ENCODE data around the gene DEUP1. TPM values are rescaled to one million over a fixed set of nuclear protein-coding genes. Genes with fewer than 3 reads are reported as not detected.

DEUP1 gene
- total RNA-seq, 2 experiments from 2014 or later: not detected

GRCh38 chr11:93361435-93361834, 30.9 kb downstream of the DEUP1 start:
- Histone ChIP-seq H3K4me2 (ENCODE audit: low read length) (no peak overlapping the region), H3K27ac (ENCODE audit: low read depth, low read length, poor library complexity, severe bottlenecking) (no peak overlapping the region), H3K4me3 (ENCODE audit: low read depth, low read length, poor library complexity, severe bottlenecking) (no peak overlapping the region), H3K4me1 (ENCODE audit: insufficient read depth, low read length, poor library complexity, severe bottlenecking) (no peaks in the 10 kb centered on the region), H3K9me2 (ENCODE audit: insufficient read depth, low read length) (peaks cover 3% of the 10 kb centered on the region; the same call in 1 of the 2 replicates), H2AFZ (ENCODE audit: low read length) (no peak overlapping the region), H3K36me3 (ENCODE audit: insufficient read depth, low read length) (no peaks in the 10 kb centered on the region), H4K20me1 (ENCODE audit: insufficient read depth, low read length) (no peaks in the 10 kb centered on the region), H3K9me3 (ENCODE audit: low read length) (0 out of 2 replicates have a peak, but pooled peaks cover 7% of the 10 kb centered on the region), H3K79me2 (ENCODE audit: insufficient read depth, low read depth, low read length) (no peaks in the 10 kb centered on the region)
- no TSS peak for BruUV-seq (replicated peaks)
- POLR2A ChIA-PET: interaction anchor here (0.6 to 0.8 kb wide), 3 partner anchors 31 to 179 kb away, joined by 3 read pairs; no protein-coding TSS in a partner anchor
- no peak for DNase-seq (ENCODE audit: low spot score)
- peak; percentile 44; the same call in 1 of the 2 replicates for TF ChIP-seq CTCF (conservative IDR thresholded peaks at IDR 0.05; ENCODE audit: low read length)
- TF ChIP-seq EZH2phosphoT487 (IDR thresholded peaks at IDR 0.05; ENCODE audit: borderline replicate concordance, low read depth, low read length): no peak
- intact Hi-C loops (cut with micrococcal nuclease; ENCODE audit: unreplicated experiment): no loop called here
- CTCF ChIA-PET (ENCODE audit: unreplicated experiment): no interaction called here

- no TSS peak for BruUV-seq (replicated peaks)
- ChIA-PET CTCF (ENCODE audit: unreplicated experiment) (no interaction called here), POLR2A (interaction anchor here (1.3 kb wide), 1 partner anchor 14 kb away, joined by 5 read pairs; no protein-coding TSS in a partner anchor)
- Histone ChIP-seq H3K4me2 (ENCODE audit: low read length) (no peak overlapping the region), H3K79me2 (ENCODE audit: insufficient read depth, low read depth, low read length) (no peaks in the 10 kb centered on the region), H3K27ac (ENCODE audit: low read depth, low read length, poor library complexity, severe bottlenecking) (no peak overlapping the region), H3K4me3 (ENCODE audit: low read depth, low read length, poor library complexity, severe bottlenecking) (no peak overlapping the region), H3K9me3 (ENCODE audit: low read length) (0 out of 2 replicates have a peak, but pooled peaks cover 3% of the 10 kb centered on the region), H2AFZ (ENCODE audit: low read length) (no peak overlapping the region), H4K20me1 (ENCODE audit: insufficient read depth, low read length) (no peaks in the 10 kb centered on the region), H3K9me2 (ENCODE audit: insufficient read depth, low read length) (no peaks in the 10 kb centered on the region), H3K4me1 (ENCODE audit: insufficient read depth, low read length, poor library complexity, severe bottlenecking) (no peaks in the 10 kb centered on the region), H3K36me3 (ENCODE audit: insufficient read depth, low read length) (no peaks in the 10 kb centered on the region)
- intact Hi-C loops (cut with micrococcal nuclease; ENCODE audit: unreplicated experiment): no loop called here
- TF ChIP-seq EZH2phosphoT487 (IDR thresholded peaks at IDR 0.05; ENCODE audit: borderline replicate concordance, low read depth, low read length): no peak
- TF ChIP-seq CTCF (conservative IDR thresholded peaks at IDR 0.05; ENCODE audit: low read length): no peak
- no peak for DNase-seq (ENCODE audit: low spot score)
Observed at GRCh38 chr11:93368022-93368421, 37.5 kb downstream of the DEUP1 start.

GRCh38 chr11:93370260-93370659, 39.7 kb downstream of the DEUP1 start:
- no peaks in the 10 kb centered on the region for H4K20me1 ChIP-seq (ENCODE audit: insufficient read depth, low read length)
- H3K9me3 ChIP-seq (ENCODE audit: low read length): 0 out of 2 replicates have a peak, but pooled peaks cover 3% of the 10 kb centered on the region
- H3K79me2 ChIP-seq (ENCODE audit: insufficient read depth, low read depth, low read length): no peaks in the 10 kb centered on the region
- no peaks in the 10 kb centered on the region for H3K9me2 ChIP-seq (ENCODE audit: insufficient read depth, low read length)
- ChIA-PET POLR2A (interaction anchor here (0.6 kb wide), 1 partner anchor 290 kb away, joined by 4 read pairs; no protein-coding TSS in a partner anchor), CTCF (ENCODE audit: unreplicated experiment) (no interaction called here)
- BruUV-seq (replicated peaks): no TSS peak
- TF ChIP-seq EZH2phosphoT487 (IDR thresholded peaks at IDR 0.05; ENCODE audit: borderline replicate concordance, low read depth, low read length) (no peak), CTCF (conservative IDR thresholded peaks at IDR 0.05; ENCODE audit: low read length) (no peak)
- H3K4me2 ChIP-seq (ENCODE audit: low read length): no peak overlapping the region
- no peak overlapping the region for H3K27ac ChIP-seq (ENCODE audit: low read depth, low read length, poor library complexity, severe bottlenecking)
- intact Hi-C loops (cut with micrococcal nuclease; ENCODE audit: unreplicated experiment): no loop called here
- DNase-seq (ENCODE audit: low spot score): no peak
- H3K4me3 ChIP-seq (ENCODE audit: low read depth, low read length, poor library complexity, severe bottlenecking): no peak overlapping the region
- H3K36me3 ChIP-seq (ENCODE audit: insufficient read depth, low read length): no peaks in the 10 kb centered on the region
- no peaks in the 10 kb centered on the region for H3K4me1 ChIP-seq (ENCODE audit: insufficient read depth, low read length, poor library complexity, severe bottlenecking)
- H2AFZ ChIP-seq (ENCODE audit: low read length): no peak overlapping the region

Measured in OCI-LY7 (cell line).